Breast epithelium (tissue), 3 donors: Measurements from ENCODE around the gene MFSD12.

Source experiments
- CTCF ChIP-seq, 3 donors: fragments of 450-650 bp; IDR thresholded peaks; one replicate each; pipeline ENCODE4 v1.5.1; 2016 to 2017; ENCODE audit warnings: antibody characterized with exemption in 3 of 3, mild to moderate bottlenecking in 3 of 3, moderate library complexity in 3 of 3
- POLR2A ChIP-seq: fragments of 450-650 bp; IDR thresholded peaks from one replicate; pipeline ENCODE4 v1.6.1; 2016; ENCODE audit warnings: antibody characterized with exemption, mild to moderate bottlenecking, moderate library complexity
- POLR2AphosphoS5 ChIP-seq, 3 donors: sonication (generic); formaldehyde crosslinking; IDR thresholded peaks; one replicate each; pipeline ENCODE4 v1.6.1; 2017; ENCODE audit warnings: antibody characterized with exemption in 3 of 3

GRCh38 chr19:3563709-3564524 lies 6.5 kb upstream of the MFSD12 start:
- no peak for TF ChIP-seq CTCF (IDR thresholded peaks at IDR 0.05)
- TF ChIP-seq POLR2A: no peak
- no peak for TF ChIP-seq POLR2AphosphoS5 (IDR thresholded peaks at IDR 0.05)
